Keratinocyte (primary cell): ENCODE measurements around the gene IL15RA. TPM values are rescaled to one million over a fixed set of nuclear protein-coding genes. Genes with fewer than 3 reads are reported as not detected.

Experiments used
- DNase-seq: peaks from one replicate; pipeline ENCODE4 v3.0.0-alpha.2; 2011; ENCODE audit warnings: low read depth, missing footprints, low spot score
- FAIRE-seq: peaks from 2 replicates; lab custom pipeline; 2011; peaks lifted over from hg19 to GRCh38; lab: Jason Lieb, UNC
- H2AFZ ChIP-seq: 2 replicates; pipeline ENCODE4 v1.6.0; 2012; ENCODE audit warnings: low read length, control low read depth, inconsistent platforms; ENCODE audit not compliant: control insufficient read depth
- H3K27ac ChIP-seq: 2 replicates; pipeline ENCODE4 v1.5.1; 2011; ENCODE audit warnings: low read length; ENCODE audit not compliant: control insufficient read depth, insufficient read depth
- H3K27me3 ChIP-seq: 3 replicates; pipeline ENCODE4 v1.6.0; 2011; ENCODE audit warnings: low read length; ENCODE audit not compliant: control insufficient read depth, insufficient read depth; ENCODE audit errors: extremely low read depth
- H3K36me3 ChIP-seq, 2 experiments: 2 replicates in 1 of 2; 3 replicates in 1 of 2; pipeline ENCODE4 v1.5.1; 2011; ENCODE audit warnings: low read length in 2 of 2, mild to moderate bottlenecking in 1 of 2; ENCODE audit not compliant: control insufficient read depth in 2 of 2, insufficient read depth in 2 of 2; ENCODE audit errors: extremely low read depth in 1 of 2
- H3K4me1 ChIP-seq: 3 replicates; pipeline ENCODE4 v1.5.1; 2011; ENCODE audit warnings: low read length; ENCODE audit not compliant: control insufficient read depth, insufficient read depth; ENCODE audit errors: extremely low read depth
- H3K4me2 ChIP-seq: 3 replicates; pipeline ENCODE4 v1.6.0; 2011; ENCODE audit warnings: low read depth, low read length; ENCODE audit not compliant: control insufficient read depth, insufficient read depth; ENCODE audit errors: extremely low read depth
- H3K4me3 ChIP-seq, 3 experiments: fragments of 200-600 bp in 1 of 3; sonication (generic) in 1 of 3; 2 replicates in 2 of 3; 3 replicates in 1 of 3; pipeline ENCODE4 v1.5.1; 2011 to 2016; ENCODE audit warnings: low read length in 3 of 3, mild to moderate bottlenecking in 3 of 3, control low read depth in 2 of 3, inconsistent platforms in 1 of 3, low read depth in 1 of 3, mixed read lengths in 1 of 3, mixed run types in 1 of 3, moderate library complexity in 1 of 3; ENCODE audit not compliant: control insufficient read depth in 2 of 3, insufficient read depth in 2 of 3; ENCODE audit errors: extremely low read depth in 1 of 3
- H3K79me2 ChIP-seq: 2 replicates; pipeline ENCODE4 v1.6.0; 2012; ENCODE audit warnings: low read length; ENCODE audit not compliant: control insufficient read depth, insufficient read depth
- H3K9ac ChIP-seq: 3 replicates; pipeline ENCODE4 v1.6.0; 2011; ENCODE audit warnings: low read length; ENCODE audit not compliant: control insufficient read depth, insufficient read depth; ENCODE audit errors: extremely low read depth
- H3K9me1 ChIP-seq: 3 replicates; pipeline ENCODE4 v1.6.0; 2011; ENCODE audit warnings: low read length; ENCODE audit not compliant: control insufficient read depth, insufficient read depth; ENCODE audit errors: extremely low read depth
- H3K9me3 ChIP-seq: 2 replicates; pipeline ENCODE4 v1.5.1; 2012; ENCODE audit warnings: low read depth, low read length; ENCODE audit not compliant: control insufficient read depth
- H4K20me1 ChIP-seq: 3 replicates; pipeline ENCODE4 v1.6.0; 2011; ENCODE audit warnings: low read length; ENCODE audit not compliant: control insufficient read depth, insufficient read depth; ENCODE audit errors: extremely low read depth
- EZH2 ChIP-seq: IDR thresholded peaks from one replicate; pipeline ENCODE4 v1.6.1; 2012; ENCODE audit warnings: inconsistent platforms, mild to moderate bottlenecking, low read length, moderate library complexity
- dilution Hi-C: fragments of 300-500 bp; cut with MboI; formaldehyde crosslinking; loops from one replicate; pipeline ENCODE4 v1.7.0; 2020; ENCODE audit warnings: low sequenced_read_pairs; ENCODE audit not compliant: extremely low pct_ligation_motif_present
- polyA plus RNA-seq, 5 experiments: library from polyadenylated mRNA; depleted of rRNA in 3 of 5; stranded (reverse) in 3 of 5; stranded (forward) in 1 of 5; unstranded in 1 of 5; fragments of >200 nt; gene quantifications; 1 replicate in 1 of 5; 2 replicates in 3 of 5; 3 replicates in 1 of 5; pipeline versions ENCODE4 v1.2.1 to v1.2.3, GENCODE V29; 2011 to 2012; ENCODE audit warnings: missing spikeins in 2 of 5, low read depth in 1 of 5, low replicate concordance in 1 of 5
- TF ChIP-seq, protein P1 (sequence below), 3 experiments: IDR thresholded peaks in 1 of 3; conservative IDR thresholded peaks in 1 of 3; optimal IDR thresholded peaks in 1 of 3; 2 replicates in 2 of 3; 3 replicates in 1 of 3; pipeline versions ENCODE3 to v1.5.1; 2011; ENCODE audit warnings: low read length in 3 of 3, mild to moderate bottlenecking in 3 of 3, moderate library complexity in 2 of 3, control low read depth in 1 of 3, inconsistent platforms in 1 of 3; ENCODE audit not compliant: insufficient read depth in 2 of 3; ENCODE audit errors: extremely low read depth in 1 of 3

Gene IL15RA
- polyA plus RNA-seq, 1 donor (not counting 4 experiments of a cell fraction or from before 2014, with no cell fraction given), result 3.8 TPM

DNA sequence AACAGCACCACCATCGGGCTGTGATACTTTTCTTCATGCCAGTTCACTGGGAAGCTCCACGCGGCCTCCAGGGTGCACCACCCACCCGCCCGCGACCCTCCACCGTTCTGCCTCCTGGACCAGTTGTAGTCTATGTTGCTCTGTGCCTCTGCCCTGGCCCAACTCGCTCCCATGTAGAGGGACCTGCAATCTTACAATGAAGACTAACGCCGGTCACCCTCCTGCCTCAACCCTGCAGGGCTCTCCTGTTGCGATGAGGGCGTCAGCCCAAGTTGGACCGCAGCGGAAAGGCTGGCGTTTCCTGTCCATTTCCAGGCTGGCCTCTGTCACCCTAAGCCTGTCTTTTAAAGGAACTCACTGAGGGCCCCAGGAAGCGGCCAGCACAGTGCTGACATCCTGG, 34.9 kb downstream of the IL15RA start:
- dilution Hi-C loops, result no loop called here
- H3K36me3 ChIP-seq, result peaks cover 6 to 7% of the 10 kb centered on the region in 2 experiments
- peak overlapping the region; percentile 85 for H2AFZ ChIP-seq
- no peak overlapping the region for H3K27ac ChIP-seq
- no peaks in the 10 kb centered on the region for H3K9me1 ChIP-seq
- no peaks in the 10 kb centered on the region for H3K79me2 ChIP-seq
- H3K9ac ChIP-seq, result no peak overlapping the region
- no peak for TF ChIP-seq EZH2
- TF ChIP-seq, protein P1, sequence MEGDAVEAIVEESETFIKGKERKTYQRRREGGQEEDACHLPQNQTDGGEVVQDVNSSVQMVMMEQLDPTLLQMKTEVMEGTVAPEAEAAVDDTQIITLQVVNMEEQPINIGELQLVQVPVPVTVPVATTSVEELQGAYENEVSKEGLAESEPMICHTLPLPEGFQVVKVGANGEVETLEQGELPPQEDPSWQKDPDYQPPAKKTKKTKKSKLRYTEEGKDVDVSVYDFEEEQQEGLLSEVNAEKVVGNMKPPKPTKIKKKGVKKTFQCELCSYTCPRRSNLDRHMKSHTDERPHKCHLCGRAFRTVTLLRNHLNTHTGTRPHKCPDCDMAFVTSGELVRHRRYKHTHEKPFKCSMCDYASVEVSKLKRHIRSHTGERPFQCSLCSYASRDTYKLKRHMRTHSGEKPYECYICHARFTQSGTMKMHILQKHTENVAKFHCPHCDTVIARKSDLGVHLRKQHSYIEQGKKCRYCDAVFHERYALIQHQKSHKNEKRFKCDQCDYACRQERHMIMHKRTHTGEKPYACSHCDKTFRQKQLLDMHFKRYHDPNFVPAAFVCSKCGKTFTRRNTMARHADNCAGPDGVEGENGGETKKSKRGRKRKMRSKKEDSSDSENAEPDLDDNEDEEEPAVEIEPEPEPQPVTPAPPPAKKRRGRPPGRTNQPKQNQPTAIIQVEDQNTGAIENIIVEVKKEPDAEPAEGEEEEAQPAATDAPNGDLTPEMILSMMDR (optimal IDR thresholded peaks at IDR 0.05 in 1 of 3, IDR thresholded peaks at IDR 0.05 in 1 of 3, conservative IDR thresholded peaks at IDR 0.05 in 1 of 3; ENCODE audit: extremely low read depth in 1 of 3, insufficient read depth in 2 of 3, low read length in 3 of 3), result no peak
- H4K20me1 ChIP-seq, result no peaks in the 10 kb centered on the region
- DNase-seq, result no peak
- H3K4me1 ChIP-seq, result peaks cover 44% of the 10 kb centered on the region
- H3K27me3 ChIP-seq, result no peaks in the 10 kb centered on the region
- H3K4me2 ChIP-seq, result peak overlapping the region; percentile 37
- FAIRE-seq, result no peak
- no peak overlapping the region for H3K4me3 ChIP-seq
- no peaks in the 10 kb centered on the region for H3K9me3 ChIP-seq

DNA sequence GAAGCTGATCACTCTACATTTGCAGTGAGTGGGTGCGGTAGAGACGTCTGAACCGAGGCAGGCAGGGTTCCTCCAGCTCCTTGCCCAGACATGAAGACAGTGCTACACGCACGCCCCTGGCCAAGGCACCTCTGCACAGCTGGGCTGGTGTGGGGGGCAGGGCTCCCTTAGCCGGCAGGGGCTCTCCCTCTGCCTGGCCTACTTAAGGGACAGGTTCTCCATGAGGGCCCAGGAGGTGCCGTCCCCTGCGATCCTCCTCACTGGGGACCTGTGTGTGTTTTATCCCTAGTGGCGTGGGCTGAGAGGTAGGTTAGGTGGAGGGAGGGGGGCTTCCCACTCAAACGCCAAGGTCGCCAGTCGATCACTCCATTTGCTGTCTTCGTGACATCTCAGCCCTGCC, 35.3 kb downstream of the IL15RA start:
- no peaks in the 10 kb centered on the region for H3K9me1 ChIP-seq
- FAIRE-seq, result peak; percentile 44

More for the DNA sequence above, 35.3 kb downstream of the IL15RA start:
- peaks cover 44% of the 10 kb centered on the region for H3K4me1 ChIP-seq
- peak overlapping the region; percentile 37 for H3K4me2 ChIP-seq
- no peaks in the 10 kb centered on the region for H3K27me3 ChIP-seq
- peaks cover 8 to 9% of the 10 kb centered on the region in 2 experiments for H3K36me3 ChIP-seq
- no peak overlapping the region for H3K4me3 ChIP-seq
- TF ChIP-seq EZH2, result no peak
- TF ChIP-seq, protein P1 (optimal IDR thresholded peaks at IDR 0.05 in 1 of 3, IDR thresholded peaks at IDR 0.05 in 1 of 3, conservative IDR thresholded peaks at IDR 0.05 in 1 of 3; ENCODE audit: extremely low read depth in 1 of 3, insufficient read depth in 2 of 3, low read length in 3 of 3), result no peak
- H4K20me1 ChIP-seq, result no peaks in the 10 kb centered on the region
- DNase-seq, result no peak
- dilution Hi-C loops, result no loop called here
- H3K9me3 ChIP-seq, result no peaks in the 10 kb centered on the region
- peak overlapping the region; percentile 4 for H3K9ac ChIP-seq
- peak overlapping the region; percentile 85 for H2AFZ ChIP-seq
- no peak overlapping the region for H3K27ac ChIP-seq
- no peaks in the 10 kb centered on the region for H3K79me2 ChIP-seq
